ENCODE data around the gene EXOC3.

EXOC3 gene

GRCh38 chr5:457195-457961 is 14.4 kb downstream of the EXOC3 start:
- no peak for DNase-seq (ENCODE audit: low spot score)

- DNase-seq (ENCODE audit: low spot score) = no peak
Observed at GRCh38 chr5:458547-459353, 15.8 kb downstream of the EXOC3 start.

GRCh38 chr5:459562-460272 is 16.7 kb downstream of the EXOC3 start:
- DNase-seq (ENCODE audit: low spot score) = no peak

DNA sequence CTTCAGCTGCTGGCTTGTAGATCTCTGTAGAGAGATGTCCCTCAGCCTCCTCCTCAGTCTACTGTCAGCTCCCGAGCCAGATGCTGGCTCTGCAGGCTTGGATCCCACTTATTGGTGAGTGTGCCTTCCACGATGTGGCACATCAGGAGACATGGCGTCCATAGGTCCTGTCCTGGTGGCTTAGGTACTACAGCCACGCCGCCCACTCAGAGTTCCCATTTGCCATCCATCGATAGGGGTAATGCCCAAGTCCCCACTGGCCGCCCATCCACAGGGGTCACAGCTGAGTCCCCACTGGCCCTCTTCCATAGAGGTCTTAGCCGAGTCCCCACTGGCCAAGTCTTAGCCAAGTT is 17.3 kb downstream of the EXOC3 start:
- DNase-seq (ENCODE audit: low spot score) = no peak

- no peak for DNase-seq (ENCODE audit: low spot score)
Observed at GRCh38 chr5:462051-462481, 19.1 kb downstream of the EXOC3 start.

- DNase-seq (ENCODE audit: low spot score) = no peak
Observed at GRCh38 chr5:463301-463700, 20.3 kb downstream of the EXOC3 start.

GRCh38 chr5:463952-464351 is 21.0 kb downstream of the EXOC3 start:
- DNase-seq (ENCODE audit: low spot score) = peak; percentile 74

- DNase-seq (ENCODE audit: low spot score) = no peak
Observed at GRCh38 chr5:464446-464842, 21.5 kb downstream of the EXOC3 start.

DNA sequence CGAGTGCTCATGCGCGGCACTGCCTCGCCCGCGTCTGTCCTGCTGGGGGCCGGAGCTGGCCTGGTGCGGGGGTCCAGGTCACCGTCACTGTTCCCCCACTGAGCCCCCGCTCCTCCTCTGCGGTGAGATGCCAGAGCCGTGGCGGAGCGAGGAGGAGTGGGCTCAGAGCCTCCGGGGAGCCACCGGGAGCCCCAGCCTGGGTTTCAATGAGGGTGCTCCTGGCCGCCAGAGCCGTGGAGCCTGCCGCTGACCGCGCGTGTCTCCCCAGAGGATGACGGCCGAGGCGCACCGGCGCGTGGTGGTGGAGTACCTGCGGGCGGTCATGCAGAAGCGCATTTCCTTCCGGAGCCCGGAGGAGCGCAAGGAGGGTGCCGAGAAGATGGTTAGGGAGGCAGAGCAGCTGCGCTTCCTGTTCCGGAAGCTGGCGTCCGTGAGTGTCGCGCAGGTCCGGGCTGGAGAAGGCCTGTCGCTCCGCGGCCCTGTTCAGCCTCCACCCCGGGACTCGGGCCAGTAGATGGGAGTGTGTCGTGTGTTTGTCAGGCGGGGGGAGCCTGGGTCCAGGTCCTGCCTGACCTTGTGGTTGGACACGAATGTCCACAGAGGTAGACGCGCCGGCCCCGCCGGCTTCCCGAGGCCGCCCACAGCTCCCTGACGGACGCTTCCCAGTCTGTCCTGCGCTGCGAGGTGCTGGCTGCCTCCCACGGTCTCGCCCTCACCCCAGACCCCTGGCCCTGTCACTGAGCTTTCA is 22.0 kb downstream of the EXOC3 start:
- DNase-seq (ENCODE audit: low spot score) = no peak

DNA sequence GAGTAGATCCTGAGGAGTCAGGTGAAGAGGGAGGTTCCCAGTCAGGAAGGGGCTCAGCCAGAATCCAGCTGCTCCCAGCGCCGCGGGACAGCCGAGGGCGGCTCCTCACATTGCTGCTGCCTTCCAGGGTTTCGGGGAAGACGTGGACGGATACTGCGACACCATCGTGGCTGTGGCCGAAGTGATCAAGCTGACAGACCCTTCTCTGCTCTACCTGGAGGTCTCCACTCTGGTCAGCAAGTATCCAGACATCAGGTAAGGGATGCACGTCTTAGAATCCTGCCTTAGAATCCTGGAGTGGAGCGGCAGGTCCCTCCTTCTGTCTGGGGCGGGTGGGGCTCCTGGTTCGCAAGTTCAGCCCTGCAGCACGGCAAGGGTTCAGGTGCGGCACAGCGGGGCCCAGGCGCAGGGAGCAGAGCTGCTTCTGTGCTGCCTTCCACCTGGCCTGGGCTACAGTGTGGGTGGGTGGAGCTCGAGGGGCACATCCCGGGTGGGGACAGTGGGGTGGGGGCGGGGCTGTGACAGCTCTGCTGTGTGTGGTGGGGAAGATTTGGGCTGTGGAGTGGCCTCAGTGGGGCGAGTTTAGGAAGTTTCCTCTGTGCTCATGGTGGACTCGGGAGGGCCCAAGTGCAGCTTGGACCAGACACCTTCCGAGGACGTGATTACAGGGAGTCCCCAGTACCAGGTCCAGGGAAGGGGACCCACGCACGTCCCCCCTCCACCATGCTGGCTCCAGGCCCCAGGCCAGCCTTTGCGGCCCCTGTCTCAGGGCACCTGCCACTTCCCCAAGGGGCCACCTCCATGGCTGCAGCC is 22.8 kb downstream of the EXOC3 start:
- DNase-seq (ENCODE audit: low spot score) = no peak

- no peak for DNase-seq (ENCODE audit: low spot score)
Observed at GRCh38 chr5:466661-467310, 23.8 kb downstream of the EXOC3 start.

GRCh38 chr5:468401-468800 is 25.4 kb downstream of the EXOC3 start:
- DNase-seq (ENCODE audit: low spot score) = no peak

GRCh38 chr5:469752-470483 is 26.9 kb downstream of the EXOC3 start:
- no peak for DNase-seq (ENCODE audit: low spot score)

GRCh38 chr5:470961-471749 is 28.2 kb downstream of the EXOC3 start:
- DNase-seq (ENCODE audit: low spot score) = no peak

- no peak for DNase-seq (ENCODE audit: low spot score)
Observed at GRCh38 chr5:471750-472058, 28.7 kb downstream of the EXOC3 start.

DNA sequence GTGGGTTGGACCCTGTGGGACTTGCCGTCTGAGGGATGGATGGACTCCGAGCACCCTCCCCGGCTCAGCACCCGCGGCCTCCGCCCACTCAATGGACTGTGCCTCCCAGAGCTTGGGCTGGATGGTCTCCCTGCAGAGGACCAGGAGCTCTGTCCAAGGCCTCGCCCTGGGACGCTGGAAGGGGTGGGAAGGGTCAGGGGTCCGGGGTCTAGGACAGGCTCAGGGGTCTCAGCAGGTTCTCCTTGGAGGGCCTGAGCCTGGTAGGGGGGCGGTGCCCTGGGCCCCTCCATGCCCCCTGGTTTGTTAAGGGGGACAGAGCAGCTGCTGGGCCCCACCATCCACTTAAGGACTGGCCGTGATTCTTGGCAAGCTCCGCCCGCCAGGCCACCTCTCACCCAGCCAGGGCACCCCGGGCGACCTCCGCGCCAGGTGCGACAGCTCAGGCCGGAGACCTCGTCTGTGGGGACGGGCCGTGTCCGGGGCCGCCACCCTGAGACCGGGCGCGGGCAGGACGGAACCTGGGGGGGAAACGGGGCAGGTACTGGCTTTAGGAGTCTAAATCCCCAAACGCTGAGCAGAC is 29.2 kb downstream of the EXOC3 start:
- DNase-seq (ENCODE audit: low spot score) = peak; percentile 14

DNA sequence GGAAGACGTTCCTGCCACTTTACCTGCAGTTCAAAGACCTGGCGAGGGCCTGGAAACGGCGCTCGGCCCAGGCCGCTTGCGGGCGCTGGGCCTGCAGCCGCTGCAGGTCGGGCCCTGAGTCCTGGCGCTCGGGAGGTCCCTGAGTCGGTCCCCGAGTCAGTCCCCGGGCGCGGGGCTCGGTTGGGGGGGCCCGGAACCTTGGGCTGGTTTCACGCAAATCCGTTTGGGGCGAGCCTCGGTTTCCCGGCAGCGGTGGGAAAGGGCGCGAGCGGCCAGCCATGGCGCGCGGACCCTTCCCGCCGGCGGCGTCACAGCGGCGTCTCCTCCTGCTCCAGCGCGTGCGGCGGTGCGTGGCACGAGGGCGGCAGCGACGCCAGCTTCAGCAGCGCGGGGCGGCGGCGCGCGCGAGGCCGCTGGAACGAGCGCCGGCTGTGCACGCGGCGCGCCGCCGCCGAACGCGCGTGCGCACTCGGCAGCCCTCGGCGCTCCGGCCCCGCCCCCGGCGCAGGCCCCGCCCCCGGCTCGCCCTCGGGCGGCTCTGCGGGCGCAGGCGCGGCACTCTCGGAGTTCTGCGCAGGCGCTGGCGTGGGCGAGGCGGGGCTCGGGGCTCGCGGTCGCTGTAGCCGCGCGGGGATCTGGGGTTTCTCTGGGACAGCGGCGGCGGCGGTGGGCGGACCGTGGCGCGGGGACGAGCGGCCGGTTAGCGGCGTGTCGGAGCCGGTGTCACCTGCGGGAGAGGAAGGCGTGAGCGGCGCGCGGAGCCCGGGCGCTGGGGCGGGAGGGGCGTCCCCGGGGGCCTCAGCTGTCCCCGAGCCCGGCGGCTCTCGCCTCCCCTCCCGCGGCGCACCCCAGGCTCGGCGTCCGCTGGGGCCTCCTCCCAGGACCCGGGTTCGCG is 29.9 kb downstream of the EXOC3 start:
- DNase-seq (ENCODE audit: low spot score) = peak; percentile 85

All from putamen (tissue), 1 donor.